ENCODE measurements around the gene NPRL2.

NPRL2 gene

GRCh38 chr3:50373146-50374051, 22.8 kb upstream of the NPRL2 start:
- no peak for FAIRE-seq

GRCh38 chr3:50372349-50372748, 21.8 kb upstream of the NPRL2 start:
- no peak for FAIRE-seq

- FAIRE-seq, result no peak
Measured at GRCh38 chr3:50371133-50371685, 20.6 kb upstream of the NPRL2 start.

GRCh38 chr3:50370594-50370993, 20.0 kb upstream of the NPRL2 start:
- FAIRE-seq, result no peak

- no peak for FAIRE-seq
Measured at GRCh38 chr3:50369012-50369670, 18.6 kb upstream of the NPRL2 start.

DNA sequence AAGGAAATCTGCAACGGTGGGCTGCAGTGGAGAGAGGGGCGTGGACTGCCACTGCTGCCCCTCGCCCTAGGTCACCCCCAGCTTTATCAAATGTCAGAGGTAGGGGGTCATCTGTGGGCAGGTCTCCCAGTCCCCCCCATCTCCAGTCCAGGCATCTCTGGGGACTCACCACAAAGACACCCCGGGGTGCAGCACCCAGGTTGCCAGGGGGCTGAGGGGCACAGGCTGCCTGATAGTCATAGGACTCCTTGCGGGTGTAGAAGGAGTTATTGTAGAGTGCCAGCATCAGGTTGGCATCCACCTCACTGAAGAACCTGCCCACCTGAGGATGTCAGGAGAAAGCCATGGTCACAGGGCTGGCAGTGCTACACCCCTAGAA, 15.3 kb upstream of the NPRL2 start:
- no peak for FAIRE-seq

DNA sequence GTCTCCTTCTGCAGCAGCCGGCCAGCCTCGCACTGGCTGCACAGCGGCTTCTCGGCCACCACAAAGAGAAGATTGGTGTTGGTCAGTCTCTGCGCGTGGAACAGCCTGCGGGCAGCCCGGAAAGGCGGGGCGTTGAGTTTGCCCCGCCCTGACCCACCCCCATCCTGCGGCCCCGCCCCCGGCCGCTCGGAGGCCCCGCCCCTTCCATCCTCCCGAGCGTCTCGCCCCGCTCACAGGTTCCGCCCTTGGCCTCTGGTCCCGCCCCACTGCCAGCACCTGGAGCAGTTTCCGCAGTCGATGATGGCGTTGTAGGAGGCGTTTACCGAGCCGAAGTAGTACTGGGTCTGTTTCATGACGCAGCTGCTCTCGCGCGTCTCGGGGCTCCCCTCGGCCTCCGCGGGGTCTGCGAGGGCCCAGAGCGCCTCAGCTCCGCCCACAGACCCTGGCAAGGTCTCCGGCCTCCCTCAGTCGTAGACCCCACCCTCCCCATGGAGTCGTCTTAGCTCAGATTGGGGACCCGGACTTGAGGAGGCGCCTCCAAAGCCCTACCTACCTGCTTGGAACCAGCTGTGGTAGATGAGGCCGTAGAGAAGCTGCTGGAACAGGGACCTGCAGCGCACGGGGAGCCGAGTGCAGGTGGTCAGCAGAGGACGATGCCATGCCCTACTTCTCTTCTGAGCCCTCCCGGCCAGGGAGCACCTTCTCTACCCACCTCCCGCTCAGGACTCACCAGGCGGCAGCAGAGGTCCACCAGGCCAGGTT, 14.7 kb upstream of the NPRL2 start:
- FAIRE-seq, result no peak

GRCh38 chr3:50364573-50365079, 14.1 kb upstream of the NPRL2 start:
- FAIRE-seq, result no peak

DNA sequence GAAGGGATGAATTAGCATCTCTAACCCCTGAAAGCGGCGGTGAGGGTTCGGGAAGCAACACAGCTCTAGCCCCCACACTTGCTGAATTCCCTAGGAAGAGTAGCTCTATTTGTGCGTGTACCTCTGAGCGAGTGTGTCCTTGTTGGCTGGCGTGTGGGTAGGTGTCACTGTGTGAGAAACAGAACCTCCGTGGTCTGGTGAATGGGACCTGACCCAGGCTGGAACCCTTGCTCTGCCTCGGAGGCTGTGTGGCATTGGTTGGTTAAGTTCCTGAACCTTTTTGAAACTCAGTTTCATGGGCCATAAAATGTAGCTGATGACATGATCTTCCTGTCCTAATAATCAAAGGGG, 9.2 kb upstream of the NPRL2 start:
- no peak for FAIRE-seq

DNA sequence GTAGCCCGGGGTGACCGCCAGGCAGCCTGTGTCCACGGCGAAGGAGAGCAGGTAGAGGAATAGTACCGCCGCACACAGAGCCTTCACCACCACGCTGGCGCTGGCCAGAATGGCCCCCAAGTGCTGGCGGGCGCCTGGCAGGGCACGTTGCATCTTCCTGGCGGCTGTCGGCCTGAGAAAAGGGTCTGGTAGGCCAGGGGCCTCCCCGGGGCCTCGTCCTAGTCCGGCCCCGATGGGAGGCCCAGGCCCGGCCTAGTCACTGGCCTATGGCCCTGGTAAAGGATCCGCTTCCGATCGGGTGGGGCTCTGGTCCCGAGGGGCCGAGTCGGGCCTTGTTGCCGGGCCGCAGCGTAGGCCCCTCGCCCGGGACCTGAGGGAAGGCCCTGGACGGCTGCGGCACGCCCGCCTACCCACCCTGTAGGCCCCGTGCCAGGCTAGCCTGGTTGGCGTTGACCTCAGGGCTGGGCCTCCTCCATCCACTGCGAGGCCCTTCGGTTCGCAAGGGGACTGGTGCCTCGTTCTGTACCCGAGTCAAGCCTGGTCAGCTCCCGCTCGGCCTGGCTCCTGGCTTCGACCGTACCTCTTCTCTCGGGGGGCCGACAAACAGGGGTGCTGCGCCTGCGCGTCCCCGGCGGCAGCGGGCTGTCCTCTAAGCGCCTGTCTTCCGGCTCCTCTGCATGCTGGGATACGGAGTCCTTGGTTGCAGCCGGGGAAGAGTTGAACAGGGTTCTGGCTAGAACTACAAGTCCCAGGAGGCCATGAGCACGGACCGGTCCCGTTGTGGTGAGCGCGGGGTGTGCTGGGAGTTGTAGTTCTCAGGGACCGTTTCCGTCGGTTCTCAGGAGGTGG, 8.6 kb upstream of the NPRL2 start, which contains the start of gene TMEM115:
TSS of gene TMEM115 (minus strand) at position 611 of the 849 bp plus-strand sequence. CDS start at position 153, 458 bp downstream.
- FAIRE-seq, result peak; percentile 93

DNA sequence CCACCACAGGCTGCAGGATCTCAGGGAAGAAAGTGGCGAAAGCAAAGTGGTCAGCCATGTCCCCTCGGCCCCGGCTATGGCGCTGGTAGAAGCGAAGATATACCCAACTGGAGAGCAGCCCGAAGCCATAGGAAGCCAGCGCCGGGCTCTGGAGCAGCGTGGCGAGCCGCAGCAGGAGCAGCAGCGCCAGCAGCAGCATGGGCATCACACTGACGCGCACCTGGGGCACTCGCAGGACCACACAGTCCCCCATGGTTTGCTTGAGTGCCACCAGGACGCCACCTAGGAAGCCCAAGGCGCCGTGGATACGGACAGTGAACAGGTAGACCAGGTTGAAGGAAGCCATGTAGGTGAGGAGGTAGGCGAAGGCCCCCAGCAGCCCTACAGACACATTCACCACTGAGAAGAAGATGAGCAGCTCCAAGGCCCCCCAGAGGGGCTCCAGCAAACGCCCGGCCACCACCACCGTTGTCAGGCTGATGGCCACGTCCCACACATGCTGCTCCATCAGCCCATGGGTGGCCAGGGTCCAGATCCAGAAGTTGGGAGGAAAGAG, 7.9 kb upstream of the NPRL2 start:
- FAIRE-seq, result no peak

DNA sequence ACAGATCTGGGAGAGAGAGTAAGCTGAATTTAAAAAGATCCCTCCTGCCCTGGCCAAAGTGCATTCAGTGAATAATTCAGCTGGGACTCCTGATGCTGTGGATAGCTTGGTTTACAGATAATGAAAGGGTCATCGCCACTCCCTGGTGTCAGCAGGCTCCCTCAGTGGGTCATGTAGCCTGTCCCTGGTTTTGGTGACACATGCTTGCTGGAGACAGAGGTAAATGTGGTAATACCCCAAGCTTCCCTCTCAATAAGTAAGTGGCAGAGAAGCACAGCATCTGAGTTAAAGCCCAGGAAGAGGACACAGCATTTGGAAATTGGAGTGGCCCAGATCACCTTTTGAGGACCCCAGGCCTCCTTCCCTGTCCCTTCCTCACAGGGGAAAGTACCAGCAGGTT, 6.9 kb upstream of the NPRL2 start:
- no peak for FAIRE-seq

DNA sequence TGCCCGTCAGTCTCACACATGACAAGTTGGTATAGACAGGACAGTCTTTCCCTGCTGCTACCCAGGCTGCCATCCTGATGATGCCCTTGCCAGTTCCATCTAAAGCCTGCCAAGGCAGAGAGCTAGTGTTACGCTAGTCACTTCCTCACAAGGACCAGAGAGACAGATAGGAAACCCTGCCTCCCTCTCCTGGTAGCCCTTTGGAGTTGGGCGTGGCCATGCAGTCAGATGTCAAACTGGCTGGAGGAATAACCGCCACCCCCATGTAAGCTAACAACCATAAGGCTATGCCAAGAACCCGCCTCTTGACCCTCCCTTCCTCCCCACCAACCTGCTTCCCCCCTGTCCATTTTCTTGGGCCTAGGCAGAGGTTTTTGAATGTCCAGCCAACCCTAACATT, 6.0 kb upstream of the NPRL2 start:
- no peak for FAIRE-seq

- FAIRE-seq, result no peak
Measured at GRCh38 chr3:50355829-50356552, 5.4 kb upstream of the NPRL2 start.

DNA sequence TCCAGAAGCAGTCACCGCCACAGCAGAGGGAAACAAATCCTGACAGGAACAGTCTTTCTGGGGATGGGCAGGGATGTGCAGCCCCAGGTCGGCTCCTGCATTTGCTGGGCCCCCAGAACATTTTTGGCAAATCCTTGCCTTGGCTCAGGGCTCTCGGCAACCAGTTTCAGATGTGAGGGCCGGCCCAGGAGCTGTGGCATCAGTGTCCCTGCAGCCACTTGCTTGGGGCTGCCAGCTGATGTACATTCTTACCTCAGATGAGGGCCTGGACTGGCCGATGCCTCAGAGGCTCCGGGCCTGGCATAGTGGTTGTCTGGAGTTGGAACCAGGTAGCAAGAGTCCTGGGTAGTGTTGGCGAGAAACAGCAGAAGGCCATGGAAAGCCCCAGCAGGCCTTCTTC, 4.3 kb upstream of the NPRL2 start:
- FAIRE-seq, result no peak

- FAIRE-seq, result no peak
Measured at GRCh38 chr3:50354186-50354764, 3.7 kb upstream of the NPRL2 start.

DNA sequence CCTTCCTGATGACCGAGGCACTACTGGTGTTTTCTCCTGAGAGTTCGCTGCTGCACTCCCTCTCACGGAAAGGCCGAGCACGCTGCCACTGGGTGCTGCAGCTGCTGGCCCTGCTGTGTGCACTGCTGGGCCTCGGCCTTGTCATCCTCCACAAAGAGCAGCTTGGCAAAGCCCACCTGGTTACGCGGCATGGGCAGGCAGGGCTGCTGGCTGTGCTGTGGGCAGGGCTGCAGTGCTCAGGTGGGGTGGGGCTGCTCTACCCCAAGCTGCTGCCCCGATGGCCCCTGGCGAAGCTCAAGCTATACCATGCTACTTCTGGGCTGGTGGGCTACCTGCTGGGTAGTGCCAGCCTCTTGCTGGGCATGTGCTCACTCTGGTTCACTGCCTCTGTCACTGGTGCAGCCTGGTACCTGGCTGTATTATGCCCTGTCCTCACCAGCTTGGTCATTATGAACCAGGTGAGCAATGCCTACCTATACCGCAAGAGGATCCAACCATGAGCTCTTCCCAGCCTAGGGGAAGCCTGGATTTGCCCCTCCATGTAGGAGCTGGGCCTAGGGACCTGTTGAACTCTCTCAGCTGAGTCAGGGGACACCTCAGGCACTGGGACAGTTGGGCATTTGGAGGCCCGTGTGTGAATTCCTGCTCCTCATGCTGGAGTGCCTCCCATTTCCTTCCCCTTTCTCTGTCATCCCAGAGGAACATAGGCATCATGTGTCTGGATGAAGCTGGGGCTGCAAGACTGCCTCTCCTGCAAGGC, 2.9 kb upstream of the NPRL2 start:
- no peak for FAIRE-seq

DNA sequence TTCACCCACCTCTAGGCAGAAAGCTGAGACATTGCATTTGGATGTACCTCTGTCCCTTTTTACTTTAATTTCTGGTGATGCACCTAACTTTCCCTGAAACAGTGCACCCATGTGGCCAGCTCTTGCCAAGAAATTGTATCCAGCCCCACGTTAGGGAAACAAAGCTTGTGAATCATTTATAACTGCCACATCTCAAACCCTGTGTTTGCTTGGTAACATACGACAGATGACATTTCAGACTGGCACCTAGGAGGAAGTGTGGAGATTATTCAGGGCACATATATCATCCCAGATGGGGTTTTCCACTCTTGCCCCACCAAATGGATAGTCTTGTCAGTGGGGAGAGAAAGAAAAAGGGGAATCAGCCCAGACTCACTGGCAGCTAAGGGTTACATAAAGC, 2.2 kb upstream of the NPRL2 start:
- FAIRE-seq, result no peak

- FAIRE-seq, result no peak
Measured at GRCh38 chr3:50351323-50351697, 735 bp upstream of the NPRL2 start.

DNA sequence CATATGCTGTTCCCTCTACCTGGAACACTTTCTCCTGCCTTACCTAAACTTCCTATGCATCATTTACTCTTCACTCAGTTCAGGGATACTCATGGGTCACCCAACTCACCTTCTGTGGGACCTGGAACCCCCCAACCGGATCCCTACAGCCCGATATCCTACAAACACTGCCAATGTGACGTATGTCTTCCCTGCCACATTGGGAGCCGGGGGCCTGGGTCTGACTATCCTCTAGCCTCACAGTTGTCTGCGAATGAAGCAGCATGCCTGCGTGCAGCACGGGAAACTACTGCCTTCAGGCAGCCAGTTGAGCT, 405 bp downstream of the NPRL2 start:
- FAIRE-seq, result no peak

All from TTC549 (cell line).